GM19238 (cell line): ENCODE measurements around the gene PLXNA1.

Source experiments
- DNase-seq: peaks from one replicate; pipeline ENCODE4 v3.0.0; 2011; ENCODE audit warnings: low spot score; ENCODE audit not compliant: insufficient read length

PLXNA1 gene

DNA sequence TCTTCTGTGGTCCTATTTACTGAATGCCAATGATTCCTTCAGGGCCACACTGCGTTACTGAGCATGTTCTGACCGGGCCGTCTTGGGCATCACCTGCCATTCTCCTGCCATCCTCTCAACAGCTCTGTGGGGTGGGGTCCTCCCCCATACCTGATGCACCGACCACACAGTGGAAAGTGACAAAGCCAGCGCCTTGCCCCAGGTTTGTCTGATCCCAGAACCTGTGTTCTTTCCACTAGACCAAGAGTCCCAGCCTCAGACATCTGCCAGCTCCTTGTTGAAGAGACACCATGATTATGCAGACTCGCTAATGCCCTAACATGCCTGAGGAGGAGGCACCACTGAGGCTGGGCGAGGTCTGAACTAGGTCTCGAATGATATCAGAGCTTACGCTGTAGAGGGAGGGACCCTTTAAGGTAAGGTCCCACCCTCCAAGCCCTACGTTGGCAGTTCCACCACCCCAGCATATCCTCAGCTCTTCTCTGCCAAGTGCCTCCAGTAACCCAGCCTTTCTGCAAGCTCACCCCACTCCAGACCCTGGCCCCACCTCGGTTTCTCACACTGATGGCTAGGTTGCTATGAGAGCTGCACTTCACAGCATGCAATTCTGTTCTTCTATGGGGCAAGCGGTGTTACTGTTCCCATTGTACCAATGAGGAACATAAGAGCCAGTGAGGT, 29.8 kb upstream of the PLXNA1 start:
- no peak for DNase-seq

DNA sequence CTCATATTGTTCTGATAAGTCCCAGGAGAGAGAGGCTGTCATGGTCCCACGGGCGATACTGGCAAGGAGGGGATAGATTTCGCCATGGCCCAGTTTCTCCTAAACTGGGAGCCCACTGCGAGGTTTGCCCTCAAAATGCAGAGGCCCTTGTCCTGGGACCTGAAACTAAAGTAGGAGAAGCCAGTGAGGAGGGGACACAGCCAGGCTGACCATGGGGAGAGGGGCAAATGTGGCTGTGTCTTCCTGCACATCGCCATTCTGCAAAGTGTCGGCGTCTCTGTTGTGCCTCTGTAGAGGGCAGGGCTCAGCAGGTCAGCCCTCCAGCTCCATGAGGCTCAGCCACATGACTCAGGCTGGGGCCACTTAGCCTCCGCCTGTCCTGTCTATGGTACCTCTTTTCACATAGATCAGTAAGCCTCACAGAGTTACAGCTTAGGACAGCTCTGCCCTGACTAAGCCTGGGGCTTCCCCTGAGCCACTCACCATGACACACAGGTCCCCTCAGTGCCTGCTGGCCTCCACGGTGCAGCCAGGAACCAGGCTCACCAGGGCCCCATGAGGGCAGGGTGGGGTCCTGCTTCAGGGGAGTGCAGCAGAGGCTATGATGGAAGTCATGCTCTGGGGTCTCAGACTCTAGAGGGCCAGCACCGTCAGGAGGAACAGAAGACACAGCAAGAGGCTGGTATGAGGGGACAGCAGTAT, 28.6 kb upstream of the PLXNA1 start:
- DNase-seq: no peak

GRCh38 chr3:126955004-126955790, 27.7 kb upstream of the PLXNA1 start:
- DNase-seq: peak; percentile 44

- no peak for DNase-seq
Observed at GRCh38 chr3:126956361-126956760, 26.6 kb upstream of the PLXNA1 start.

GRCh38 chr3:126956866-126957650, 25.9 kb upstream of the PLXNA1 start:
- no peak for DNase-seq

- no peak for DNase-seq
Observed at GRCh38 chr3:126957776-126958637, 24.9 kb upstream of the PLXNA1 start.

- no peak for DNase-seq
Observed at GRCh38 chr3:126958638-126959085, 24.3 kb upstream of the PLXNA1 start.

GRCh38 chr3:126959136-126959920, 23.6 kb upstream of the PLXNA1 start:
- DNase-seq: no peak

DNA sequence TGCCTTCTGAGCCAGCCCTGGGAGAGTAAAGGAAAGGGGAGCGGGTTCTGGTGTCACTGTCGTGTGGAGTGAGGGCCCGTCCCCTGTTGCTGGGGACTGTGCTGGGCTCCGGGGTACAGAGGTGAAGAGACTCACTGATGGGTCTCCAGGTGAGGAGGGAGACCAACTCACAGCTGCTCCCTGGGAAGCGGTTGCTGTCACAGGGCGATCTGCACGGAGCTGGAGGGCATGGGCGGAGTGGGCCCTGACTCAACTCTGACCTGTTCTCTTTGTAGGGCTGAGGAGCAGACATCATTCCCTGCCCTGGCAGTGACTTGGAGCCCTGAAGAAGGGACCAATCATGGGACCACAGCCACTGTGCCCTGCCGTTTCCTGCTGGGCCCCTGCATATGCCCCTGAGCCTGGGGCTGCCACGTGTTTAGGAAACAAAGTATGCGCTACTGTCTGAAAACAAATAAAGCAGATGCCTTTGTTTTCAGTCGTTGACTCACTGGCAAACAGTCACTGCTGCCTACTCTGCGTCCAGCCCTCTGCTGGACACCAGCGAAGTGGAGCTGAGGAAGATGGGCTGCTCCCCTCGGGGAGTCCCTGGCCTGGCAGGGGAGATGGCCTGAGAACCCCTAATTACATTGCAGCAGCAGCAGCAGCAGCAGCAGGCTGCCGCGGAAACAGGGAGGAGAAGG, 22.9 kb upstream of the PLXNA1 start:
- no peak for DNase-seq

DNA sequence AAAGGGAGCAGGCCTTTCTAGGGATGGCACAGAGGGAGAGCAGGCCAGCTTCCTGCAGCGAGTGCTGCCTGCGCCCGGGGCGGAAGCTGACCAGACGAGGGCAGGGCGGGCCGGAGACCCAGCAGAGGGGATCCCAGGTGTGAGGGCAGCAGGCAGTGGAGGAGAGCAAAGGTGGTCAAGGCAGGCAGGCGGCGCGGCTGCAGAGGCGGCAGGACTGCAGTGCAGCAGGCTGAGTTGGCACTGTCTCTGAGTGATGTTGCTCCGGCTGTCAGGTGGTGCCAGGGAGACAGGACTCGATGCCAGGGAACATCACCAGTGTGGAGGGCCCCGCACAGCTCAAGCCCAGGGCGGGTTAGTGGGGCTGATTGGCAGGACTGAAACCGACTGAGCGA, 22.3 kb upstream of the PLXNA1 start:
- DNase-seq: no peak

DNA sequence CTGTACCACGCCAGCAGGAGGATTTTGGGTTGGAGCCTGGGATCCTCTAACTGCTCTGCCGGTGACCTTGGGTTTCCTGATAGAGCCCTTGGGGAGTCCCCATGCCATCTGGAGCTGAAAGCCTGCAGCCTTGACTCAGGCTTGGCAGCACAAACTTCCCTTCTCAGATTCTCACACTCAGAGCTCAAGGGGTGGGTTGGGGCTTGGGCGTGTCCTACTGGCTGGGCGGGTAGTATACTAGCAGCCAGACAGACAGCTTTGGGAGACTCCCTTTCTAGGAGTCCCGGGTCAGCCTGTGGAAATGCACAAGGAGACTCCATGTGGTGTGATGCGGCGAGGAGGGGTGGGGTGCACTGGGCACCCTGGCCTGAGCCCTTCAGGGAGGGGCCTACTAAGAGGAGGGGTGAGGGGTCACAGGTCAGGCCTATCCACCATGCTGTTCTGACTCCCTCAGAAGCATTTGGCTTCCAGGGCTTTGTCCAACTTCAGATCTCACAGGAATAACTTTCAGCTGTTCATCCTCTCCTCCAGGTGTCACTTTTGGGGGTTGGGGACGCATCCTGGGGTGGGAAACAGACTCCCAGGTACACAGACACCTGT, 21.6 kb upstream of the PLXNA1 start:
- peak; percentile 31 for DNase-seq

DNA sequence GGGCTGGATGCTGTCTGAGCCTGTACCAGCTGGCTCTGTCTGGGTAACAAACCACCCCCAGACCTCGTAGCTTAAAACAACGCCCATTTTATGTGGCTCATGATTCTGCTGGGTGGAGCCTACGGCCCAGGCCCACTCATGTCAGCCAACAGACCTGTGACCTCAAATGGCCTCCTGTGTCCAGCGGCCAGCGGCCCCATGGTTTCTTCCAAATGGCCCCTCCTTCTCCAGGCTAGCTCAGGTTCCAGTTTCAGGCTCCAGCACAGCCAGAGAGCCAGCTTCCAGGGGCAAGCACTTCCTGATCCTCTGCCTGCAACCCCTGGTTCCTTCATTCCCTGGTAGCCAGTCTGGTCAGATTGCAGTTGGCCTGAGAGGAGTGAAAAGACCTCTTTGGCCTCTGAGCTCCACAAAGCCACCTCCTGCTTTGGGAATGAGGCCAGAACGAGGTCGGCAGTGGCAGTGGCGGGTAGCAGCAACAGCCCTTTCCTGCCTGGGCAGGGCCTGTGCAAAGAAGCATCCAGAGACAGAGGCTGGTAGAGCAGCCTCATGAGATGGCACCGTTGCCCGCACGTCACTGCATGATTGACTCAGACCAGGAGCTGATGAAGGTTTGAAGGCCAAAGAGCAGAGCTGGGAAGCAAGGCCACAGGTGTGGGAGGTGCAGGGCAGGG, 21.0 kb upstream of the PLXNA1 start:
- no peak for DNase-seq

DNA sequence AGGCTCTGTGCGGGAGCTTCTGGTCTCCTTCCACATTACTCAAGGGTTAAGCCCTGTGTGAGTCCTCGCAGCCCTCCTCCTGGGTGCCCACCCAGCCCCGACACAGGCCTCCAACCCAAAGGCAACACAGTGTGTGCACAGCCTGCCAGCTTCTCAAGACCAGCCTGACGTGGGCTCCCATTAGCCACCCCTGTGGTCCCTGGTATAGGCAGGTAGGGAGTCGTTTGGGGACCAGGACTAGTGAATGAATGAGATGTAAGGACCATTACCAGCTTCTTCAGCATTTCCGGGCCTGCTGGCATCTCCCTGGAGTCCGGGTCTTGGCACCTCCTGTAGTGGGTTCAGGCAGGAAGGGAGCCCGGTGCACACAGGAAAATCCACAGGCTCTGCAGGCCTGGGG, 20.2 kb upstream of the PLXNA1 start:
- DNase-seq: no peak

GRCh38 chr3:126963261-126964190, 19.4 kb upstream of the PLXNA1 start:
- DNase-seq: no peak

DNA sequence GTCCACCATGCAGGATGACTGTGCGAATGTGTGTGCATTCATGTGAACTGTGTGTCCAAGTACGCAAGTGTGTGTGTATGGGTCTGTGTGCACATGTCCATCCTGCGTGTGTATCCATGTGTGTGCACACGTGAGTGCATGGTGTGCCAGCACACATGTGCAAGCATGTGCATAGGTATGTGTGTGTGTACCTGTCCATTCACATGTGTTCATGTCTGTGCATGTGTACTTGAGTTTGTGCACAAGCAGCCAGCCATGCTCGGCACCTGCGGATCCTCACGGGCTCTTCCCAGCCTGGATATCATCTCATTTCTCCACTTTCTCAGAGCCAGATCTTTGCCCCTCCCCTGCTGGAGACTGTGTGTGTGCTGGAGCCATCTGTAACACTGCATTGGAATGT, 18.7 kb upstream of the PLXNA1 start:
- no peak for DNase-seq

DNA sequence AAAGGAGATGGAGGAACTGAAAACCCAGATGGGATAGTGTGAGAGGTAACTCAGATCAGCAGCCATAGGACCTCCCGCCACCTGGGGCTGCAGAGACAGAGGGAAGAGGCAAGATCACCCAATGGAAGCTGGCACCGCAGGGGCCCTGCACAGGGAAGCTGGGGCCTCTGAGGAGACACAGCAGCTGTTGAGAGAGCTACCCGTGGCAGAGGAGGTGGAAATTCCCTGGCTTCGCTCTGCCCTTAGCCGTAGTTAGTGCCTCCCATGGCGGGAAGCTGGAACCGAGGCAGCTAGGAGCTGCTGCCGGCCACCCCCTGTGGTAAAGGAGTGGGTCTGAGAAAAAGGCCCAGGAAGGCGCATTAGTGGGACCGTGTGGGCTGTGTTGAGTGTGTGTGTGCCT, 18.0 kb upstream of the PLXNA1 start:
- DNase-seq: no peak

DNA sequence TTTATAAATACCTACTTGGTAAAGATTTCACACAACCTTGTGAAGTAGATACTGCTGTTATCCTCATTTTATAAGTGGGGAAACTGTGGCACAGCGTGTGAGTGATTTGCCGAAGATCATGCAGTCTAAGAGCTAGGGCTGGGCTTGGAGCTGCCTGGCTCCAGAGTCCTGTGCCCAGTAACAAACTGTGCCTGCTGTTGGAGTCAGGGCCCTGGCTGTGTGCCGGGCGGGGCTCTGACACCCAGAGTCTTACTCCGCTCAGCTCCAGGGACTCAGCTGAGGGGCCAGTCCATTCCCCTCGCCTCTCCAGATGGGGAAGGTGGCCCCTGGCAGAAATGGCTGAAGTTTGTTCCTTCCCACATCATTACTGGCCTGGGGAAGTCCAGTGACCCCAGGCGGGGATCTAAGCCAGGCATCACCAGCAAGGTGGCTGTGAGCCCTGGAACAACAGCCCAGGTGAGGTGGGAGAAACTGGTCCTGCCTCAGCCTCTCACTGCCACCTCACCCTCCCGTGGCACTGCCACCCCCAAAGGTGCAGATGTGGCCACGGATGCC, 17.3 kb upstream of the PLXNA1 start:
- DNase-seq: no peak
